NCI-H1930 (cell line): ENCODE measurements around the gene ENTHD1.
"Not testable (repeated sequence)": the region's sequence is repeated elsewhere in the genome, so short reads cannot be mapped to it uniquely, and the experiment has no call there.

Source experiments
- DNase-seq, 2 experiments: peaks; one replicate each; lab custom pipeline; 2025; lab: John Stamatoyannopoulos, UW

The ENTHD1 gene

GRCh38 chr22:39846539-39846938 is 47.0 kb downstream of the ENTHD1 start:
- DNase-seq = not testable (repeated sequence)

DNA sequence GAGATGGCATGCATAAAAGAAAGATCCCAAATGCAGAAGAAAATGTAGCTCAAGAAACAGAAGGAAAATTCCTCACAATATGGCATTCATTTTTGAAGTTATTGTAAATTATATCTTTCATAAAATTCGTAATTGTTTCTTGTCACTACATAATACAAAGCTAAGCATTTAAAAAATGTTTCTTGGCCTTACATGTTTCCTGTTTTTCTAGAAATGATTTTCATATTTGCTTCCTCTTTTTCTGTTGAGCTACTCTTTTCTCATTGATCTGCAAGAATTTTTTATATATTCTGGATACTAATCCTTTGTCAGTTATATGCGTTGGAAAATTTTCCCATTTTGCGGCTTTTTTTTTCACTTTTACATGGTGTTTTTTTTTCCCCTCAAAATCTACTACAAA is 48.0 kb downstream of the ENTHD1 start:
- no peak for DNase-seq

DNA sequence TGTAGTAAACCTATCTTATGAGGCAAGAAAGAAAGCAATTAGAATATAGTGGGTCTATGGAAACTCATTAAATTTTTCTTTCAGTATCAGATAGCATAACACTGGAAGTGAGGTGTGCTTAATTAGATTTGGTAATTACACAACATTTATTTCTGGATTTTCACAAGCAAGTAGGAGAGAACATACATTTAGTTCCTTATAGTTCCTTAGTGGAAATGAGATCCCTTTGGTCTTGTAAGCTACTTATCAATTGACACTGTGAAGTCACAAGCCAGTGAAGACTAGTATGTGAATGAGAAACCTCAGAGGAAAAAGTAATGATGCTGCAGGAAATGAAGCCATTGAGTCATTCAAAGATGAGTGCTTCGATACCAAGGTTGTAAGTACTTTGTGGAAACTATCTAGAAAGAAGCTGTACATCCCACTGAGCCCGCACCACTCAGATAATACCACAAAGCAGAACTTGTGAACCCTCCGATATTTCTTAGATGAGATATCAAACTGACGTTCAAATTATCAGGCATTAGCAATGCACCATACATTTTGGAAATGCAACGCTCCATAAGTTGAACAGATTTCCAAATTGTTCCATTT is 53.5 kb downstream of the ENTHD1 start:
- DNase-seq = no peak

DNA sequence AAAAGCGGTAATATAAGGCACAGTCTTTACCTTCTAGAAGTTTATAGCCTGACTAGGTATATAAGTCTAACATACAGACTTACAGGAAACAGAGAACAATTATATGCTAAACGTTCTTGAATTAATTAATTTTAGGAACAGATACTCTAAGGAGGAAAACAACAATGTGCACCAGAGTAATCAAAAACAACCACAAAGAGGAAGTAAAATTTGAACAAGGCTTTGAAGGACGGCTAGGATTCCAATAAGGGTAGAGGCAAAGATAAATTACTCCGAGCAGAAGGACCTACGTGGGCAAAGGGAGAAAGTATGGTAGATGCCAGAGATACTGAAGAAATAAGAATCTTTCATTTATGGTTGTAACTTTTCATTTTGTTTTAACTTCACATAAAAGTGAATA is 54.4 kb downstream of the ENTHD1 start:
- no peak for DNase-seq

- DNase-seq = no peak
These were observed 60.0 kb downstream of the ENTHD1 start for GRCh38 chr22:39833610-39834009.

DNA sequence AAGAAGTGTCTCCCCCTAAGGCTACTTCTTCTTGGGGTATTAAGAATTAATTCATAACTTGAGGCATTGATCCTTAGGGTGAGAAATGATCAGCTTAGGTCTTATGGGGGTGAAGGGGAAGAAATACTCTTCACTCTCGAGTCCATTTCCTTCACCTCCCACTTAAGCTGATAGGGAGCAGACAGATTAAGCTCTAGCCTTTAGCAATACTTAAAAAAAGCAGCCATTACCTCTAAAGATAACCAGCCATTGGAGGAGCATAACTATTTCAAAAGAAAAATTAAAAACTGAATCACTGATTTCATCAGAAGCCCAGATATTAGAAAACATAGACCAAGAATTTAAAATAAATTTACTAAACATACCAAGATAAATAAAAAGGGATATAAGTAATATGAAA is 60.5 kb downstream of the ENTHD1 start:
- no peak for DNase-seq

GRCh38 chr22:39832627-39833074 is 60.9 kb downstream of the ENTHD1 start:
- no peak for DNase-seq

DNA sequence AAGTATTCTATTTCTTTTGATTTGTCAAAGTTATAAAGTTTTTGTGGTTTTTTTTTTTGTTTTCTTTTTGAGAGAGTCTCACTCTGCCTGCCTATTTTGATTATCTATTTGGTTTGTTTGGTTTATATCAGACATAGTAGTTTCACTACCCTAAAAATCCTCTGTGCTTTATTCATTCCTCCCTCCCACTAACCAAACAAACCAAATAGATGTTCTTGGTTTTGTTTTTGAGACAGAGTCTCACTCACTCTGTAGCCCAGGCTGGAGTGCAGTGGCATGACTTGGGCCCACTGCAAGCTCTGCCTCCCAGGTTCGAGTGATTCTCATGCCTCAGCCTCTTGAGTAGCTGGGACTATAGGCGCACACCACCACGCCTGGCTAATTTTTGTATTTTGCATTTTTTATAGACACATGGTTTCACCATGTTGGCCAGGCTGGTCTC is 67.9 kb downstream of the ENTHD1 start:
- DNase-seq = no peak

GRCh38 chr22:39821008-39821407 is 72.6 kb downstream of the ENTHD1 start:
- no peak for DNase-seq

GRCh38 chr22:39820256-39820655 is 73.3 kb downstream of the ENTHD1 start:
- no peak for DNase-seq

DNA sequence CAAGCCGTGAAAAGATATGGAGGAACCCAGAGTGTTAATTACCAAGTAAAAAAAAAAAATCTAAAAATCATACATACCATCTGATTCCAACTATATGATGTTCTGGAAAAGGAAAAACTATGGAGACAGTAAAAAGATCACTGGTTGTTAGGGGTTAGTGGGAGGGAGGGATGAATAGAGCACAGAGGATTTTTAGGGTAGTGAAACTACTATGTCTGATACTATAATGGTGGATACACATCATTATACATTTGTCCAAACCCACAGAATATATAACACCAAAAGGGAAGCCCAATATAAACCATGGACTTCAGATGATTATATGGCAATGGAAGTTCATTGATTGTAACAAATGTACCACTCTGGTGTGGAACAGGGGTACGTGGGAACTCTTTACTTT is 74.1 kb downstream of the ENTHD1 start:
- DNase-seq = no peak

- no peak for DNase-seq
These were observed 75.5 kb downstream of the ENTHD1 start for GRCh38 chr22:39818094-39818493.

- DNase-seq = no peak
These were observed 77.6 kb downstream of the ENTHD1 start for GRCh38 chr22:39815932-39816331.

- DNase-seq = no peak
These were observed 78.7 kb downstream of the ENTHD1 start for GRCh38 chr22:39814899-39815298.

GRCh38 chr22:39809772-39810557 is 83.6 kb downstream of the ENTHD1 start:
- no peak for DNase-seq

- no peak for DNase-seq
These were observed 85.5 kb downstream of the ENTHD1 start for GRCh38 chr22:39808081-39808480.

GRCh38 chr22:39806109-39806508 is 87.5 kb downstream of the ENTHD1 start:
- DNase-seq = no peak

DNA sequence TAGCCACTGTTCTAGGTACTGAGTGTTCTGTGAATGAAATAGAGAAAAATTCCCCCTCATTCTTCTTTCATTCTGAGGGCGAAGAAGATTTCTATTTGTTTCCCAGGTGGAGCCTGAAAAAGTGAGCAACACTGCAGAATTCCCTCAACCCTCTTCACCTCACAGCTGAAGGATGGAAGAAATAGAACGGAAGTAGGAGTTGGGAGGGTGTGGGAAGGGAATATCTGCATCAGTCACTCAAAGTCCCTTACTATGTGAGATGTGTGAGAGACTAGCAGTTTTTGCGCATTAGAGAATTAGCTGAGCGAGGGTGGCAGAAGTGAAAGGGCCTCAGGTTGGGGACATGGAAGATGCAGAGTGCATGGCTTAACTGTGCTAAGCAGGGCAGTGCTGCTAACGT is 88.4 kb downstream of the ENTHD1 start:
- no peak for DNase-seq

- DNase-seq = no peak
These were observed 90.9 kb downstream of the ENTHD1 start for GRCh38 chr22:39802682-39803081.

DNA sequence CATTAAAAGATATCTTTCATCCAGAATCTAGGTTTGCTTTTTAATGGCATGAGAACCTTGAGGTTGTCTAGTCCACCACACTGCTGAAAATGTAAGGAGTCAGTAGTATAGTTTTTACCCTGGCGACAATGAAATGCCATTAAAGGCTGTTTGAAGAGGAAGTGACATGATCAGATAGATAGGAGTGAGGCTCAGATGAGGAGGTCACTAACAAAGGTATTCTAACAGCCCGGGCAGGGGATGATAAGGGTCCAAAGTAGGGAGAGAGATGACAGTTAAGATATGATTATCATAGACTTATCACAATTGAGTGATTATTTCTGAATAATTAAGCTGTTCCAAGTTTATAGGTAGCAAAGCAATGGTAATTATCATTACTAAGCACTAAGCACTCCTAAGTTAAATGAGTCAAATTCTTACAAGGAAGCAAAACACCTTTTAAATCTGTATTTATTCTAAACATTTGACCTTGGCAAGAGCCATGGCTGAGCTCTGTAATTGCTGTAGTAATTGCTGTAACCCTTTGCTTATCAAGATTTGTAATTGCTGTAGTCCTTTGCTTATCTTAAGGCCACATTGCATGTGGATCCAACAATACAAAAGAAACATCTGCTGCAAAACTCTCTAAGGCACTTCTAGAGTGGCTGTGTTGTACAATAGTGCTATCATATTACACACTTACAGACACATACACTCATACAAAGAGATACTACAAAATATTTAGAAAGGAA is 92.6 kb downstream of the ENTHD1 start:
- peak in 1 of 2 experiments; percentile 5 for DNase-seq

GRCh38 chr22:39797528-39798147 is 95.9 kb downstream of the ENTHD1 start:
- DNase-seq = no peak

DNA sequence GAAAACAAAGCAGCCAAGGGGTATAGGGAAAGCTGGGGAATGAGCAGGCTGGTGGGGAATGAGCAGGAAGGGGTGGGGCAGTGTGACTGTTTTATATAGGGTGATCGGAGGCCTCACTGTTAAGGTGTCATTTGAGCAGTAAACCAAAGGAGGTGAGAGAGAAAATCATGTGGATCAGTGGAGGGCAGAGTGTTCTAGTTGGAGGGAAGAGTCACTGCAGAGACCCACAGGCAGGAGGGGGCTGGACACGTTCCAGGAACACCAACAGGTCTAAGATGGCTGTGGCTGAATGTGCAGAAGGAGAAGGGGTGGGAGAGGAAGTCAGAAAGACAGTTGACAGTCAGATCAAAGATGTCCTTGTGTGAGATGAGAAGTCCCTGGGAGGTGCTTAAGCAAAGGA is 103.8 kb downstream of the ENTHD1 start:
- DNase-seq = no peak

DNA sequence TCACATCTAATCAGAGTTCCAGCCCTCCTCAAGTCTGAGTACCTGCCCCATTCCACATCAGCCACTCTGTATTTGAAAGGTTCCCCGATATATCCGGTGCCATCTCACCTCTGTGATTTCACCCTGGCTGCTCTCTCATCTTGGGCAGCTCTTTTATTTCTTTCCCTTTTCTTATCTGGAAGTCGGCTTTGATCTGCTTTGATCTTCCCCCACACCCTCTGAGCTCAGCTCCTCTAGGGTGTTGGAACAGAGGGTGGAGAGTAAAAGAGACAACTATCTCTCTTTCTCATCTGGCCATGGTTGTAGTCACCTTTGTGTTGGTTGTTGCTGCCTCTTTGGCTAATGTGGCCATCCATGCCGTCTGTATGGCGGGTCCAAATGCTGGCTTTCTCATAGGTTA is 108.3 kb downstream of the ENTHD1 start:
- DNase-seq = no peak
